ENCODE measurements around the gene DDHD1. TPM values are rescaled to one million over a fixed set of nuclear protein-coding genes. Genes with fewer than 3 reads are reported as not detected.

Gene DDHD1
- total and polyA plus RNA-seq, 2 experiments from 2014 or later, result 10.5 to 15.8 TPM

DNA sequence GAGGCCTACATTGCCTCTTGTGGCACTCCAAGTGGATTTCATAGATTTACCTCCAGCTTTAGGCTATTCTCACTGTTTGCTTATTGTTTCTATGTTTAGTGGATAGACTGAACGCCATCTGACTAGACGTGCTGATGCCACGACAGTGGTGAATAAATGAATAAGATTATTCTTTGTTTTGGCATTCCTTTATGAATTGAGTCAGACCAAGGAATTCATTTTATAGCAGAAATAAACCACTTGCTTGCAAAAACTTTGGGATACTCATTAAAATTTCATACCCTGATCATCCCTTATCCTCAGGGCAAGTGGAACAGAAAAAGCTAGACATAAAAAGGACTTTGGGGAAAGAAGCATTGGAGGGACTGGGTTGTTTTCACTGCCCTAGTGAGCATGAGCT is 130.5 kb downstream of the DDHD1 start:
- in situ Hi-C loops (cut with MboI), result no loop called here
- Histone ChIP-seq H3K79me2 (ENCODE audit: insufficient read depth) (no peaks in the 10 kb centered on the region), H3K36me3 (ENCODE audit: low read depth) (no peaks in the 10 kb centered on the region), H2AFZ (no peak overlapping the region), H3F3A (ENCODE audit: insufficient read depth) (peaks cover 12% of the 10 kb centered on the region; the same call in 1 of the 2 replicates), H3K27me3 (replicated peaks; ENCODE audit: insufficient read depth) (no peaks in the 10 kb centered on the region), H3K9me2 (ENCODE audit: insufficient read depth) (no peaks in the 10 kb centered on the region), H3K4me3 (no peak overlapping the region), H4K20me1 (ENCODE audit: insufficient read depth) (no peaks in the 10 kb centered on the region), H3K9ac (no peak overlapping the region), H3K4me1 (ENCODE audit: insufficient read depth) (peaks cover 23% of the 10 kb centered on the region), H3K9me3 (ENCODE audit: low read depth) (no peaks in the 10 kb centered on the region), H3K4me2 (ENCODE audit: unreplicated experiment) (peak overlapping the region; percentile 43), H3K27ac (peak overlapping the region; percentile 36)
- TF ChIP-seq EZH2 (IDR thresholded peaks at IDR 0.05; ENCODE audit: insufficient read depth, poor library complexity, severe bottlenecking) (no peak), EZH2phosphoT487 (IDR thresholded peaks at IDR 0.05; ENCODE audit: insufficient read depth, low read depth) (no peak)
- 33 to 35% methylated on average over 3 of the region's 3 CpGs for whole genome bisulfite sequencing, 2 experiments (ENCODE audit: low coverage in 1 of 2, low lambda C conversion rate in 2 of 2, missing lambda C conversion rate in 2 of 2)
- peak; percentile 69 for DNase-seq

DNA sequence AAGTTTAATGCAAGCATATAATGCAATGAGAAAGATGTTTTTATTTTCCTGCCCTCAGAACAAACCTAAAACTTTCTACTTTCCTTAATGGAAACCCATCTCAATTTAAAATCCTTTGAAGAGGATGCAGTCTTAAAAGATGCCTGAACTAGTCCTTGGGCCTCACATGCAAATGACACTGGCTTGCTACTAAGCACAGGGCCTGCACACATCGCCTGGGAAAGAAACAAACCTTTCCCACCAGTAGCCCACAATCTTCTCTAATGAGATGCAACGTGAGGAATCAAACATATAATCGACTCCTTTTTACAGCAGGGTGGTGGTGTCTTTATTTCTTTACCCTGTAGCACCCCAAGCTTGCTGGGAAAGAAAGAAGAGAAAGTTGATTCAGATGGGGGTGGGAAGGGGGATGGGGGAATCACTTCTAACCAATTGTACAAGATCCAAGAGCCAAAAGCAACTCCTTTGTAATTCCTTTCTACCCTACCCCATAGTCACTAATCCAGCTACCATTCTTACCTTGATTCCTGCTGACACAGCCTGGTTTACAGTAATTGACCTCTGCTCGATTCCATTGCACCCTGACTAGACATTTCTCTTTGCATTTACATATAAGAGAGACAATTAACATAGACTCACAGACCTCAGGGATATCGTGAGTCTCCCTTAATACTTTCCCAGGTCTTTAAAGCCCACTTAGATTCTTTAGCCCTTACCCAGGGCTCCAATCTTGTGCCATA is 132.8 kb downstream of the DDHD1 start:
- no peaks in the 10 kb centered on the region for H3K27me3 ChIP-seq (replicated peaks; ENCODE audit: insufficient read depth)
- no peak for DNase-seq
- peaks cover 23% of the 10 kb centered on the region for H3K4me1 ChIP-seq (ENCODE audit: insufficient read depth)
- H3F3A ChIP-seq (ENCODE audit: insufficient read depth), result peaks cover 12% of the 10 kb centered on the region; the same call in 1 of the 2 replicates
- no peaks in the 10 kb centered on the region for H4K20me1 ChIP-seq (ENCODE audit: insufficient read depth)
- H3K9me2 ChIP-seq (ENCODE audit: insufficient read depth), result no peaks in the 10 kb centered on the region
- H3K36me3 ChIP-seq (ENCODE audit: low read depth), result no peaks in the 10 kb centered on the region
- no peaks in the 10 kb centered on the region for H3K79me2 ChIP-seq (ENCODE audit: insufficient read depth)
- H3K9me3 ChIP-seq (ENCODE audit: low read depth), result no peaks in the 10 kb centered on the region
- H2AFZ ChIP-seq, result no peak overlapping the region
- in situ Hi-C loops (cut with MboI), result no loop called here
- no peak overlapping the region for H3K4me2 ChIP-seq (ENCODE audit: unreplicated experiment)
- TF ChIP-seq EZH2 (IDR thresholded peaks at IDR 0.05; ENCODE audit: insufficient read depth, poor library complexity, severe bottlenecking), result no peak
- TF ChIP-seq EZH2phosphoT487 (IDR thresholded peaks at IDR 0.05; ENCODE audit: insufficient read depth, low read depth), result no peak
- 87 to 90% methylated on average over 5 of the region's 5 CpGs for WGBS, 2 experiments (ENCODE audit: low coverage in 1 of 2, low lambda C conversion rate in 2 of 2, missing lambda C conversion rate in 2 of 2)
- no peak overlapping the region for H3K27ac ChIP-seq
- H3K9ac ChIP-seq, result no peak overlapping the region
- H3K4me3 ChIP-seq, result no peak overlapping the region

DNA sequence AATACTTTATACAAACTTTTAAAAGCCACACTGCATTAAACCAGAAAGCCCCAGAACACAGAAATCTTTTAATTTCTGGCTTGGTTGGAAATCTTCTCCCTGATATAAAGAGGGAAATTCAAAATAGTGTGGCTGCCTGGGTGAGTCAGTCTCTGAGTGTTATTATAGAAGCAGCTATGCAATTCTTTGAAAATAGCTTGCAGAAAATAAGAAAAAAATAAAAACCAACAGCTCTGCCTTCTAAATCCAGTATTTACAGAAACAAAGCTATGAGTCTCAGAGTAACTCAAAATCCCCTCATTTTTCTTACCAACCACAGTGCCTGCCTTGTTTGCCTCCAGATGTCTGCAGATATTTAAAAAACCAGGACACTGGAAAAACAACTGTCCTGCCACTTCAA is 133.7 kb downstream of the DDHD1 start:
- H2AFZ ChIP-seq, result no peak overlapping the region
- peak; percentile 52 for DNase-seq
- no peaks in the 10 kb centered on the region for H3K36me3 ChIP-seq (ENCODE audit: low read depth)
- TF ChIP-seq EZH2phosphoT487 (IDR thresholded peaks at IDR 0.05; ENCODE audit: insufficient read depth, low read depth), result no peak
- no peak for TF ChIP-seq EZH2 (IDR thresholded peaks at IDR 0.05; ENCODE audit: insufficient read depth, poor library complexity, severe bottlenecking)
- no peaks in the 10 kb centered on the region for H3K27me3 ChIP-seq (replicated peaks; ENCODE audit: insufficient read depth)
- in situ Hi-C loops (cut with MboI), result no loop called here
- no peaks in the 10 kb centered on the region for H3K79me2 ChIP-seq (ENCODE audit: insufficient read depth)
- no peaks in the 10 kb centered on the region for H3K9me3 ChIP-seq (ENCODE audit: low read depth)
- H3K4me2 ChIP-seq (ENCODE audit: unreplicated experiment), result no peak overlapping the region
- H3K4me1 ChIP-seq (ENCODE audit: insufficient read depth), result peaks cover 23% of the 10 kb centered on the region
- no peak overlapping the region for H3K27ac ChIP-seq
- peaks cover 12% of the 10 kb centered on the region; the same call in 1 of the 2 replicates for H3F3A ChIP-seq (ENCODE audit: insufficient read depth)
- H3K9ac ChIP-seq, result no peak overlapping the region
- H4K20me1 ChIP-seq (ENCODE audit: insufficient read depth), result no peaks in the 10 kb centered on the region
- H3K4me3 ChIP-seq, result no peak overlapping the region
- H3K9me2 ChIP-seq (ENCODE audit: insufficient read depth), result no peaks in the 10 kb centered on the region

DNA sequence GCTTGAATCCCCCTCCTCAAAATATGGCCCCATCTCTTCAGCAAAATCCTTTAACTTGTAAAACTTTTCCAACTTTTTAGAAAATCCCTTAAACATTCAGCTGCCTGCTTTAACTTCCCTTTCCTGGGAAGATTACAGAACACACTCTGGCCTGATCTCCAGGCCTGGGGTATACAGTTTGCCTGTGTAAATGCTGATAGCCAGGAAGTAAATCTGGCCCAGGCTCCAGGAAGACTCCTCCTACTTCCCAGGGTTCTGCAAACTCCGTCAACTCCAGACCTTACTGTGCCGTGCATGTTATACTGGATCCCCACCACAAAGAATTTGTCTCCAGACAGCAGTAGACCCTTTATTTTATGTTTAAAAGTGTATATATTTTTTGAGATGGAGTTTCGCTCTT is 135.3 kb downstream of the DDHD1 start:
- no peaks in the 10 kb centered on the region for H3K27me3 ChIP-seq (replicated peaks; ENCODE audit: insufficient read depth)
- H3K9me3 ChIP-seq (ENCODE audit: low read depth), result no peaks in the 10 kb centered on the region
- in situ Hi-C loops (cut with MboI), result no loop called here
- no peak overlapping the region for H3K4me3 ChIP-seq
- H4K20me1 ChIP-seq (ENCODE audit: insufficient read depth), result no peaks in the 10 kb centered on the region
- H3F3A ChIP-seq (ENCODE audit: insufficient read depth), result peaks cover 2% of the 10 kb centered on the region; the same call in 1 of the 2 replicates
- H3K27ac ChIP-seq, result no peak overlapping the region
- no peak overlapping the region for H3K9ac ChIP-seq
- no peak for DNase-seq
- no peaks in the 10 kb centered on the region for H3K79me2 ChIP-seq (ENCODE audit: insufficient read depth)
- 97 to 98% methylated on average over 3 of the region's 3 CpGs for WGBS, 2 experiments (ENCODE audit: low coverage in 1 of 2, low lambda C conversion rate in 2 of 2, missing lambda C conversion rate in 2 of 2)
- H2AFZ ChIP-seq, result no peak overlapping the region
- TF ChIP-seq EZH2 (IDR thresholded peaks at IDR 0.05; ENCODE audit: insufficient read depth, poor library complexity, severe bottlenecking), result no peak
- TF ChIP-seq EZH2phosphoT487 (IDR thresholded peaks at IDR 0.05; ENCODE audit: insufficient read depth, low read depth), result no peak
- H3K4me1 ChIP-seq (ENCODE audit: insufficient read depth), result peaks cover 16% of the 10 kb centered on the region
- no peaks in the 10 kb centered on the region for H3K36me3 ChIP-seq (ENCODE audit: low read depth)
- H3K4me2 ChIP-seq (ENCODE audit: unreplicated experiment), result no peak overlapping the region
- no peaks in the 10 kb centered on the region for H3K9me2 ChIP-seq (ENCODE audit: insufficient read depth)

Data from GM23248 (cell line).